GM21423 (cell line): ENCODE data around the gene MIEF1.

Source experiments
- ATAC-seq: cut with Tn5 transposase; IDR thresholded peaks from one replicate; pipeline ENCODE4 v1.9.1; 2021; ENCODE audit warnings: mild to moderate bottlenecking, moderate library complexity; ENCODE audit not compliant: unreplicated experiment

Gene MIEF1

DNA sequence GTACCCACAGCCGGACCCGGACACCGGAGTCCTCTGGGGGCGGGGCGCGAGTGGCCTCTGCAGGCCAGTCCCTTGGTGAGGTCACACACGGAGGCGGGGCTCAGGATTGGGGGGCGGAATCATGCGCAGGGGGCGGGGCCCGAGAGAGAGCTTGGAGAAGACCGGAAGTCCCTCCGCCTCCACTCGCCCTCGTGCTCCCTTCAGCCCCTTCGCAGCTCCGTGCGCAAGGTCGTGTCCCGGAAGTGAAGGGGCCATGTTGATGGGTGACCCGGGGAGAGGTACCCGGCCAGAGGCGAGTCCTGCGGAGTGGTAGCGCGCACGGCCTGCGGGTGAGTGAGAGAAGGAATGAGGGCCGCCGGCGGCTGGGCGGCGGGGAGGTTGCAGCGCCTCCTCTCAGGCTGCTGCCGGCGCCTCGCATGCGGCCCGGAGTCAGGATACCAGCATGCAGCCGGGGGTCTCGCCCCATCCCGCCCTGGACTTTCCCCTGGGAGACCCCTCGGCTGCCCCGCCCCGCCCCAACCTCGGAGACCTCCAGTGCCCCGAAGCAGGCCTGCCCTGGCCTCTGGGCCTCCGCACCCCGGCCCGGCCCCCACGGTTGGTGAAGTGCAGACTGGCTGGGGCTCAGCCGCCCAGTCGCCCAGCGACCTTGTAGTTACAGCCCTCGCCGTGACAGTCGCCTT, at the start of gene MIEF1:
MIEF1 (plus strand) TSS at position 182 of the 680 bp plus-strand sequence. CDS start 9,005 bp downstream, outside the sequence.
- peak; percentile 86 for ATAC-seq

DNA sequence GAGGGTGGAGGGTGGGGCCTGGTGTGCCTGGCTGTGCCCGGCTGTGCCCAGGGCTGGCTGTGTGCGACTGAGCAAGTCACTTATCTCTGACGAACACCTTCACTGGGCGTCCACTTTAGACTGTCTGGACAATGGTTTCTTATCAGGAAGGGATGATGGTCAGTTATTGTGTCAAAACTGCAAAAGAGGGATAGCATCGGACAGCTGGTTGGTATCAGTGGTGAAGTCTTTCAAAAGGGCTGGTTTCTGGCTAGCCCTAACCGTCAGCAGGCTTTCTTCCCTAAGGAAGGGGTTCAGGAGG, 49.4 kb upstream of the MIEF1 start:
- ATAC-seq: no peak

DNA sequence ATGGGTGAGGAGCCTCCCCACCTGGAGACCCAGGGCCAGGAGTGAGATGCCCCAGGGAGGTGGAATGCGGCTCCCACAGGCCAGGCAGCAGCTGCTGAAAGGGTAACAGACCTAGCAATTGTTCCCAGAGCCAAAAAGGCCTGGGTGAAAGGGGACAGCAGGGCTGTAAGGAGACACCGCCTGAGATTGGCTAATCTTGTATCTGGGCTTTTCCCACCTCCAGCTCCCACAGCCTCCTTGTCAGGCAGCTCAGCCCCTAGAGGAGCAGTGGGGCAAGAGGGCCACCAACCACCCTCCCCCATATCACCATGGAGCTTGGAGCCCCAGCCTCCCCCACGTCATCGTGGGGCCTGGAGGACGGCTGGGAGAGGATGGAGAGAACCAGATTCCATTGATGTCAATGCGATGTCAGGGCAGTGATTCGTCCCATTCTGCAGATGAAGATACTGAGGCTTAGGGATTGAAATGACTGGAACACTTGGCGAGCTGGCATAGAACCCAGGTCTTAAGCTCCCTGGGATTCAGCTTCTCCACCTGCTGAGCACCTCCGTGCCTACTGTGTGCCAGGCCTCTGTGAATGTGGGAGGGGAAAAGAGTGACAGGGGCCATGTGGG, 48.2 kb upstream of the MIEF1 start:
- ATAC-seq: no peak

DNA sequence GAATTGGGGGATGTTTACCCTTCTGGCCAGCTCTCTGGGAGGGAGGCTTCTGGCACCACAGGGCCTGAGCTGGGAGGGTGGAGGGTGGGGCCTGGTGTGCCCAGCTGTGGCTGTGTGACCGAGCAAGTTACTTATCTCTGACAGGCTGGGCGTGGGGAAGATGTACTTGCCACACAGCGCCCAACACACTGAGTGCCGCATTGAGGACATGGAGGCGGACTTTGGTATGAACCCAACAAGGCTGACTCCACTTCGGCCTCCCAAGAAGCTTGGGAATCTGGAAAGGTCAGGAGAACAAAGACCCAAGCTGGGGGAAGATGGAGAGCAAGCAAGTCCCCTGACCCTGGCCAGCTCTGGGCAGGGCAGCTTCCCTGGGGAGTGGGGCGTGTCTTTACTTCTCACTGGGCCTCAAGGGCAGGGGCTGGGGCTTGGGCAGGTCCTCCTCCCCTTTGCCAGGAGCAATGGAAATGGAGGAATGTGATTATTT, 47.7 kb upstream of the MIEF1 start:
- ATAC-seq: no peak

DNA sequence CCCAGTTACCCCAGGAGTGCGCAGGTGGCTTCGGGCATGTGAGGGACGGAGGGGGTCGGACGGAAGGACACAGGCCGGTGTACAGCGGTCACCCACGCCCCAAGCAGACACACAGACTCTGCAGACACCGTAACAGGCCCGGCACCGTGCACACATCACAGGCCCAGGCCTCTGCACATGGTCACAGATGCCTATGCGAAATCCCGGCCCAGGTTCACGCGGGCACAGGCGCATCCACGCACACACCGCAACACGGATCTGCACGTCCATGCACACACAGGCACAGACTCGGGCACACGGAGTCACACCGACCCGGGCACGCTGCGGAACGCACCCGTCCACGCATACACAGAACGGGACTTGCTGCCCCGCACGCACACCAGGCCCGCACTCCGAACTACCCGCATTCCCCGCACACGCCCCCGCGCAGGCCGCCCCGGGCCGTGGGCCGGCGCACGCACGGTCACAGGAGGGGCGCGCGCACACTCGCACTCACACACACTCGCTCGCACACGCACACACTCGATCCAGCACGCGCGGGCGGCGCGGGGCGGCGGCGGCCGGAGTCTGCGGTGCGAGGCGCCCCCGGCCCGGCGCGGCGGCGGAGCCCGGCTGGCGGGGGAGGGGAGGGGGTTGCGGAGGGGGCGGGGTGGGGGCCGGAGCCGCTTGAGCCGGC, 45.4 kb upstream of the MIEF1 start, which contains the start of gene MGAT3:
MGAT3 (plus strand) TSS at position 491 of the 676 bp plus-strand sequence. CDS start 30,336 bp downstream, outside the sequence.
- ATAC-seq: no peak

DNA sequence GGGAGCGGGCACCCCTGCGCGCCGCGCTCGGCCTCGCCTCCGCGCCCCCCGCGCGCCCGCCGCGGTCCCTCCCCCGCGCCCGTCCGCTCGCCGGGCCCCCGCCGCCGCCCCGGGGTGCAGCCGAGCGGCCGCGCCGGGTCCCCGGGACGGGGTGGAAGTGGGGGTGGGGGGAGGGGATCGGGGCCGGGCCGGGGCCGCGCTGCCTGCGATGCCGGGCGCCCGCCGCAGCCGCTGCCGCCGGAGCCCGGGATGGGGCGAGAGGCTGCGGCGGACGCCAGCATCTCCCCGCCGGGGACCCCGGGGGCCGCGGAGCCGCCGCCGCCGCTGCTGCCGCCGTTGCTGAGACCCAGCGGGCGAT, 44.9 kb upstream of the MIEF1 start:
- ATAC-seq: no peak

DNA sequence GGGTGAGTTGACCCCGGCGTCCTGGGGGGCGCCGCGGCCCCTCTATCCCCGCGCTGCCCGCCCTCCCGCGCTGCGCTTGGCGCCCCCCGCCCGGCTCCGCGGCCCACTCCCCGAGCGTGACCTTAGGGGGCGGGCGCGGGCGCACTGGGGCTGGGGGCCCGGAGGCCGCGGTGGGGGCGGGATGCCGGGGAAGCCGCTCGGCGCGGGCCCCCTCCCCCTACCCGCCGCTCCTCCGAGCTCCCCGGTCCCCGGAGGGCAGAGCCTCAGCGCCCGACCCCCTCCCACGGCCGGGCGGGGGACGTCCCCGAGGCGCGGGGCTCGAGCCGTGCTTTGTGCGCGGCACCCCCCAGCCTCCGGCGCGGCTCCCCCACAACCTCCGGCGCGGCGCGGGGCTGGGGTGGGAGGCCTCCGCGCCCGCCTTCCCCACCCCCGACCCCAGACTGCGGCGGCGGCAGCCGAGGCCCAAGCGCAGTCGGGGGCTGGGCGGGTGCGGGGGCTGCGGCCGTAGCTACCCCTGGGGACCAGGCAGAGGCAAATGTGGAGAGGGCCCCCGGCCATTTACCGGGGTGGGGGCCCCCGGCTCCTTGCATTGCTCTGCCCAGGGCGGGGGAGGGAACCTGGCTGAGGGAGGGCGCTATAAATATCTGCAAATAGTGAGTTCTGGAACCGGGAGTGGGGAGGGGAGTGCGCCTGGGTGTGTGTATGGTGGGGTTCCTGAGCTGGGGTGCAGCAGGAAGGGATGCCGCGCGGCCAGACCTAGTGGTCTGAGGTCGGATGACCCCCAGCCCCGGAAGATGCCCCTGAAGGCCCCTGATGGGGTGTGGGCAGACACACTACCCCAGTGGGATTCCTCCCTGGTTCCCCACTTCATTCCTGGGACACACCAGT, 44.3 kb upstream of the MIEF1 start:
- no peak for ATAC-seq

DNA sequence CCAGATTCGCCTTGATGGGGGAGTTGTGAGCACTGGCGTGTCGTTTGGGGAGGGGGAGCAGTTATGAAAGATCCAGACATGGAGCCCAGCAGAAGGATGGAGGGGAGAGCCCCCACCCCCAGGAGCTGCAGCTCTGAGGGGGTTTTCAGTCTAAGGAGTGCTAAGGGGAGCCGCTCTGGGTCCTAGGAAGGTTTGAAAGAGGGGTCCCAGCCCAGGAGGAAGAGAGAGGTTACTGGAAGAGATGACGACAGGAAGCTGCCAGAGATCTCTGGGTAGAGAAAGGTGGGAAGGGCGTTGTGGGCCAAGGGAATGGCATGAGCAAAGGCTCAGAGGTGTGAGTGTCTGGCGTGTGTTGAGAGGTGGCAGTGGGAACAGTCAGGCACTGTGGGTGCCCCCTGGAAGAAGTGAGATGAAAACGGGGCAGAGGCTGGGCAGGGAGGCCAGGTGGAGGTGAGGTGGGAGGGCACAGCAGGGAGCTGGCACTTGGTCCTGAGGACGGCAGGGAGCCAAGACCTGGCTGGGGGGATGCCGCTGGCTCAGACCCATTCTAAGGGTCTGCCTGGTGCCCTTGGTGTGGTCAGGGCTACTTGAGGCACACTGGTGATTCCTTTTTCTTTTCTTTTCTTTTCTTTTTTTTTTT, 43.5 kb upstream of the MIEF1 start:
- ATAC-seq: no peak

DNA sequence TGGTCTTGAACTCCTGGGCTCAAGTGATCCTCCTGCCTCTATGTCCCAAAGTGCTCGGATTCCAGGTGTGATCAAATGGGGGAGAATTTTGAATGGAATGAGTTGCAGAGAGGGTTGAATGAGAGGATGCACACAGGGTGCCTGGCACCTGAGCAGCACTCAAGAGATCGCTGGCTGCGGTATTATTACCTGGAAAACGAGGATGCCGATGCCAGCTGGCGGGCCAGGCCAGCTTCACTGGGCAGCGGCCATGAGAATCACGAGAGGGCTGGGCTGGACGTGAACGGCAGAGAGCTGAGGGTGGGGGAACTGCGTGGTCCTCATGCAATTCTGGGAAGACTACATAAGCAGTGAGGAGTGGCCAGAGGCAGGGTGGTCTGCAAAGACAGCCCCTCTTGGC, 42.4 kb upstream of the MIEF1 start:
- no peak for ATAC-seq

DNA sequence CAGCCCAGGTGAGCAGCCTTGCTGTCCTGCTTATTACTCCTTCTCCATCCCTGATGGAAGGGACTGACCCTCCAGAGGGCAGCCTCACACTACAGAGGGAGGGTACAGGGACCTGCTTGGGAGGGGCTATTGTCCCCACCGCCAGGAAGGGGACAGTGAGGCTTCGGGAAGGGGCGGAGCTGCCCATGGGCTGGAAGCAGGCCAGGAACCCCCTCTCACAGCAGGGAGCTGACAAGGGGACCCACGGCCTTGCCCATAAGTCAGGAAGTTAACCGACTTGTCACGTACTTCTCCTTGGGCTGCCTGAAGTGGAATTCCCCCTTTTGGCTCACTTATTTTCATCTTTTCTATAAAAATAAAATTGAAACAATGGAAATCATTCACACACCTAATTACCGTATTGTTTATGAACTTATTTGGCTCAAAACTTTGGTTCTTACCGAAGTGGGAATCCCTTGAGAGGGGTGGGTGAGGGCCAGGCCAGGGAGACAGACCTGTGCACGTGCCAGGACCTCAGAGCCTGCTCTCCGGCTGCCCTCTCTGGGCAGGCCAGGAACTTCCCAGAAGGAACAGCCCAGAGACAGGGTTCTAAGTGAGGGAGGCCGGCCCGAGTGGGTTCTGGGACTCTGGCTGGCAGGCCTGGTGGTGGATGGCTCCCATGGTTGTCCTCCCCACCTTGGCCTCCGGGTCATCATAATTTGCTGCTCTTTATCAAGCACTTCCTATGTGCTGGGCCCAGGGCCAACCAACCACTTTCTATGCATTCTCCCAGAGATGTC, 39.5 kb upstream of the MIEF1 start:
- ATAC-seq: no peak

DNA sequence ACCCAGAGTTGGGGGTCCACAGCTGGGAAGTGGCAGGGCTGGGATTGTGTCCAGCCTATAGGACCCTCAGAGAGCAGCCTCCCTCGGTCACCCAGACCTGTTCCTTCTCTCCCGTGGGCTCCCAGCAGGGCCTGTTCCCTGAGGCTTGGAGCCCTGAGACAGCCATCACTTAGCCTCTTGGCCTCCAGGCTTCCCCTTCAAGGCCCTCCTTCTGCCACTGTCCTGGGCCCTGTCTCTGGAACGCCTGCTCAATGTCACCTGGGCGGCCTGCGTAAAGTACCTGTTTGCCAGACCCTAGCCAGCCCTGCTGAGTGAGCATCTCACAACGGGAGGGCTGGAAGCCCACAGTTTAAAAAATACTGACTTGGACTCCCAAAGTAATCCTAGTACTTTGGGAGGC, 38.8 kb upstream of the MIEF1 start:
- ATAC-seq: no peak

DNA sequence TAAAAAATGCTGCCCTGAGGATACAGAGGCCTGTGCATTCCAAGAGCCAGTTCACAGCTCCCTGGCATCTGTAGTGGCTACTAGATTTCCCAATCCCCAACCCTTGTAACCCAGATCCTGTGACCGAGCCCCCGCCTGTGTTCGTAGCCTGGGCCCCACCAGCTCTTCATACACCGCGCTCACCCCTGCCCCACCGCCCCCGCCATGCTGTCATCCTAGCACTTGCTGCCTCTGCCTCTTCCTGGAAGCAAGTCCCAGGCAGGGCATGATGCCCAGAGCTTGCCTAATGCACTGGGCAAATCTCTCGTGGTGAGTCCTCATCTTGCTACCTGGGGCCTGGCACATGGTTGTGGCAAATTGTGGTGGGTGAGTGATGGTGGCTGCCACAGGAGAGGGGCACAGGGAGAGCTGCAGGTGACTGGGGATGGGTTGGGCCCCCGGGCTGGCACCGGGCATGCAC, 38.1 kb upstream of the MIEF1 start:
- ATAC-seq: no peak

DNA sequence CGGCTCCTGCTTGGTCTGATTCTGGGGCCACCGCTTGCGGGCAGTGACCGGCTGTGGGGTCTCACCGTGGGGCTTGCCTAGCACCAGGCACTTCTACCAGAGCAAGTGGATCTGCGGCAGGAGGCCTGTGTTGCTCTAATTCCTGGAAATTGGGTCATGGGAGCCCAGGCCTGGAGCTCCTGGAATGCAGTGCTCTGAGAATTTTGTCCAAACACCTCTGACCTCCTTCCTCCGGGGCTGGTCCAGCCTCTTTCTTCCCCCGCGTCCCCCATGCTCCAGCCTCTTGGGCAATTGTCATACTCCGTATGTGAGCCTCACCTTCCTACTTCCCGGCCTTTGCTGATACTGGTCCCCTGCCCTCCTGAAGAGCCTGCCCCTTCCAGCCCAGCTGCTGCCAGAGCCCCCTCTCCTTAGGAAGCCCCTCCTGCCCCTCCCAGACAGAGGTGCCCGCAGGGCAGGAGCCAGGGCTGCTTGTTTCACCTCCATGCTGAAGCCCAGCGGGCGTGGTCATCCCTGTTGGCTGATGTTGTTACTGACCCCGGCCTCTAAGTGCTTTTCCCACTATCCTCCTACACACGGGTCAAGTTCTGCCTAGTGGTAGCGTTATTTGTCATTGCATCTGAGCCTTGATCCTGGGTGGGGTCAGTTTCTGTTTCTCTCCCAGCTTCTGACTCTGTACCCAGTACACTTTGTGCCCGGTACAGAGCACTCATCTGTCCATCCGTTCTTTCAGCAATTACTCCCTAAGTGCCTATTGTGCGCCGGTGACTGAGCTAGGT, 35.7 kb upstream of the MIEF1 start:
- ATAC-seq: no peak

DNA sequence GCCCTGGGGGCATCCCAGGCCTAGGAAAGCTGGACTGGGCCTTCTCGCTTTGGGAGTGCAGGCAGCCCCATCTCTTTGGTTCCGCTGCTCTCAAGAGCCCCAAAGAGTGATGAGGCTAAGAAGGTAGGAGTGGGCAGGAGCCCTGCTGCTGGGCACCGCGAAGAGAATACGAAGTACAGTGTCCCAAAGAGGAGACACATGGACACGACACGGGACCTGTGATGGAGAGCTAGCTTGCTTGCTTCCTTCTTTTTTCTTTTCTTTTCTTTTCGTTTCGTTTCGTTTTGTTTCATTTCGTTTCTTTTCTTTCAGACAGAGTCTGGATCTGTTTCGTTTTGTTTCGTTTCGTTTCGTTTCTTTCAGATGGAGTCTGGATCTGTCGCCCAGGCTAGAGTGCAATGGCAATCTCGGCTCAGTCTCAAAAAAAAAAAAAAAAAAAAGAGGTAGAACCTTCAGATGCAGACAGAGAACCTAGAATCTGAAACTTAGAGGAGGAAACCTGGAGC, 34.6 kb upstream of the MIEF1 start:
- ATAC-seq: no peak

DNA sequence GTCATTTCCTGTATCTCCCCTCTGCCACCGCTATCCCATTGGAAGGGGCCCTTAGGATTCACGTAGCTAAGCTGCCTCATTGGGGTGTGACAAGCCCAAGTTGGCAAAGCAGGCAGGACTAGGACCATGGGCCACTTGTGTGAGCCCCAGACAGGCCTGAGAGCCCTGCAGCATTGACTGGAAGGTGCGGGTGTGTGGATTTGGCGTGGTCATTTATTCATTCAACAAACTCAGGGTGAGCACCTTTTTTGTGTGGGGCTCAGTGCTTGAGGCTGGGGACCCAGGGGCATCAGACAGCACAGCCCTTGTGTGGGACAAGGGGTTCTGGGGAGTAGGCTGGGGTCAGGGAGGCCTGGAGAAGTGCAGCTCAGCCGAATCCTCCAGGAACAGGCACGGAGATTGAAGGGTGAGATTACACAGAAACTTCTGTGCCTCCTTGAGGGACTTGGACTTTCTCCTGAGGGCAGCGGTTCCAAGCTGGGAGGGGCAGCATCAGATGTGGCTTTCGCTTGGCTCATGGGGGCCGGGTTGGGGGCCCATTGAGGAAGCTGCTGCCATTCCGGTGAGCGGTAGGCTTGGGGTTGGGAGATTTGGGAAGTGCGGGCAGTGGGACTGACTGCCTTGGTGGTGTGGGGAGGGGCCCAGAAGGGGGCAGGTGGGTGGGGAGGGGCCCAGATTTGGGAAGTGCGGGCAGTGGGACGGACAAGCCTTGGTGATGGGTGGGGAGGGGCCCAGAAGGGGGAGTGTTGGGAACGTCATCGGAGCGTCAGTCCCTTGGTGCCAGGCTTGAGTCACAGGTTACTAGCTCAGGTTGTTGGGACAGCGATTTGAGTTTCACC, 33.4 kb upstream of the MIEF1 start:
- ATAC-seq: no peak

DNA sequence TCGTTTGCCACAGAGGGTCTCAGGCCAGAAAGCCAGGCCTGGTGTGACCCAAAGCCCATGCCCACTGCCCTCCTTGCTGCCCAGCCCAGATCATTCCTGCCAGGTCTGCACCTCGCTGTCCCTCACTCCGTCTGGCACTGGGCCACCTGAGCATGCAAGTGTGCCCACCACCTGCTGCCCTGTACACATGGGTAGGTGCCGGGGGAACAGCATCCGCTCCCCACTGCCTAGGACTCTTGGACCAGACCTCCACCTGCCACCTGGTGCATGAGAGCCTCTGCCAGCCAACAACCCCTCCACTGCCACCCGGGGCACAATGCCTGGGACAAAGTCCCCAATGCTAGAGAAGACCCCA, 32.8 kb upstream of the MIEF1 start:
- no peak for ATAC-seq

DNA sequence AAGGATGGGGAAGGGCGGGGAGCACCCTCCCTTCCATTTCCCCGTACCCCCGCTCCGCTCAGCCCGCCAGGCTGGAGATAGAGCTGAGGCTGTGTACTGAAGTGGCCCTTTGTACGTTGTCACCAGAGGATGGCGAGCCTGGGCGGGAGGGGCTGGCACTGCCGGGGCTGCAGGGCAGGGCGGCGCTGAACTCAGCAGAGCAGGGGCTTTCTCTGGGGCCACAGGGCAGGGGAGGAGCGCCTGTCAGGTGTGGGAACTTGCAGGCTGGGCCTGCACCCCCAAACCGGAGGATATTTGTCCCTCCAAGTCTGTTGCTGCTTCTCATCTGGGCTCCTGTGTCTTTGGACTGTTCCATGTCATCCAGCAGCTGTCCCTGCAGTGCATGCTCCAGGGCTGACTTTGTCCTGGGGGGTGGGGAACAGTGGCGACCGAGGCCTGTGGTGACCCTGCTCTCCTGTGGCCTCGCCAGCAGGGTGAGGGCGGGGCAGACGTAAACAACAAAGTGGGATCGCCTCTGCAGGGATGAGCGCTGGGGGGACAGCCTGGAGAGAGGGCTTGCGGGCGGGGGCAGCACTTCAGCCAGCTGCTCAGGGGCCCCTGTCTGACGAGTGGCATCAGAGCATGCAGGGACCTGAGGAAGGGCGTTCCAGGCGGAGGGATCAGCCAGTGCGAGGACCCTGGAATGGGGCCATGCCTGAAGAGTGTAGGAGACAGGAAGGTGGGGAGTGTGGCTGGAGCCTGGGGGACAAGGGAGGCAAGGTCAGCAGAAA, 32.2 kb upstream of the MIEF1 start:
- no peak for ATAC-seq
